DND-41 (cell line): ENCODE data around the gene HPDL.

ENCODE experiments used
- EZH2 ChIP-seq: IDR thresholded peaks from 3 replicates; pipeline ENCODE4 v1.6.1; 2012; ENCODE audit warnings: borderline replicate concordance, low read depth, mild to moderate bottlenecking, moderate library complexity, low read length, inconsistent platforms; ENCODE audit not compliant: severe bottlenecking
- TF ChIP-seq, protein P1 (sequence below): IDR thresholded peaks from 2 replicates; pipeline ENCODE4 v1.5.1; 2012; ENCODE audit warnings: borderline replicate concordance, low read length, moderate library complexity, mild to moderate bottlenecking; ENCODE audit not compliant: poor library complexity, severe bottlenecking; ENCODE audit errors: extremely low read depth

DNA sequence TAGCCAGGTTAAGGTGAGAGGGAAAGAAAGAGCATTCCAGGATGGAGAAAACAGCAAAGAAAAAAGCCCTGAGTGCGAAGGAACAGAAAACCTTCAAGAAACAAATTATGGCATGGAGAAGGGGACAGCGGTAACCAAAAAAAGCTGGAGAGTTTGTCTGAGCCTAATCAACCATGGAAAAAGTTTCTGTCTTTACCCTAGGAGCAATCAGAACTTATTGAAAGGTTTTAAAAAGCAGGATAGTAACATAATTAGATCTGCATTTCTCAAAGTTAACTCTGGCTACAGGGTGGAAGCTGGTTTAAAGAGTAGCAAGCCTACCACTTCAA is 26.1 kb upstream of the HPDL start:
- TF ChIP-seq, protein P1, sequence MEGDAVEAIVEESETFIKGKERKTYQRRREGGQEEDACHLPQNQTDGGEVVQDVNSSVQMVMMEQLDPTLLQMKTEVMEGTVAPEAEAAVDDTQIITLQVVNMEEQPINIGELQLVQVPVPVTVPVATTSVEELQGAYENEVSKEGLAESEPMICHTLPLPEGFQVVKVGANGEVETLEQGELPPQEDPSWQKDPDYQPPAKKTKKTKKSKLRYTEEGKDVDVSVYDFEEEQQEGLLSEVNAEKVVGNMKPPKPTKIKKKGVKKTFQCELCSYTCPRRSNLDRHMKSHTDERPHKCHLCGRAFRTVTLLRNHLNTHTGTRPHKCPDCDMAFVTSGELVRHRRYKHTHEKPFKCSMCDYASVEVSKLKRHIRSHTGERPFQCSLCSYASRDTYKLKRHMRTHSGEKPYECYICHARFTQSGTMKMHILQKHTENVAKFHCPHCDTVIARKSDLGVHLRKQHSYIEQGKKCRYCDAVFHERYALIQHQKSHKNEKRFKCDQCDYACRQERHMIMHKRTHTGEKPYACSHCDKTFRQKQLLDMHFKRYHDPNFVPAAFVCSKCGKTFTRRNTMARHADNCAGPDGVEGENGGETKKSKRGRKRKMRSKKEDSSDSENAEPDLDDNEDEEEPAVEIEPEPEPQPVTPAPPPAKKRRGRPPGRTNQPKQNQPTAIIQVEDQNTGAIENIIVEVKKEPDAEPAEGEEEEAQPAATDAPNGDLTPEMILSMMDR, result no peak
- no peak for TF ChIP-seq EZH2
